Esophagus muscularis mucosa (tissue), 4 donors: Measurements from ENCODE around the gene UBE2L3. TPM values are rescaled to one million over a fixed set of nuclear protein-coding genes. Genes with fewer than 3 reads are reported as not detected.
A peak's percentile ranks its signal among the peaks of the same experiment; 100 is the strongest.
"Not testable (repeated sequence)": the region's sequence is repeated elsewhere in the genome, so short reads cannot be mapped to it uniquely, and the experiment has no call there.

Experiments used
- DNase-seq: peaks from one replicate; pipeline ENCODE4 v3.0.0-alpha.2; 2017; ENCODE audit errors: extremely low spot score
- H3K27ac ChIP-seq, 4 donors: fragments of 200-600 bp; sonication (generic); replicated peaks in 1 of 4; 1 replicate in 3 of 4; 2 replicates in 1 of 4; pipeline ENCODE4 v1.5.1; 2016 to 2019; ENCODE audit warnings: mild to moderate bottlenecking in 1 of 4
- H3K27me3 ChIP-seq, 4 donors: fragments of 200-600 bp; sonication (generic); one replicate each; pipeline versions ENCODE4 v1.5.1 to v1.6.0; 2016 to 2019
- H3K36me3 ChIP-seq, 4 donors: fragments of 200-600 bp; sonication (generic); one replicate each; pipeline ENCODE4 v1.5.1; 2016 to 2019
- H3K4me1 ChIP-seq, 4 donors: fragments of 200-600 bp; sonication (generic); one replicate each; pipeline ENCODE4 v1.5.1; 2016 to 2019
- H3K4me3 ChIP-seq, 4 donors: fragments of 200-600 bp; sonication (generic); 1 replicate in 2 of 4; 2 replicates in 2 of 4; pipeline ENCODE4 v1.5.1; 2016 to 2019; ENCODE audit warnings: mild to moderate bottlenecking in 4 of 4, moderate library complexity in 1 of 4
- H3K9me3 ChIP-seq, 4 donors: fragments of 200-600 bp; sonication (generic); 1 replicate in 3 of 4; 2 replicates in 1 of 4; pipeline ENCODE4 v1.5.1; 2016 to 2019
- EP300 ChIP-seq: sonication (generic); formaldehyde crosslinking; IDR thresholded peaks from one replicate; pipeline ENCODE4 v1.6.1; 2017; ENCODE audit warnings: antibody characterized with exemption
- POLR2A ChIP-seq: fragments of 450-650 bp; IDR thresholded peaks from one replicate; pipeline ENCODE4 v1.6.1; 2017; ENCODE audit warnings: antibody characterized with exemption, moderate library complexity, mild to moderate bottlenecking, low read depth
- POLR2AphosphoS5 ChIP-seq, 2 donors: sonication (generic); formaldehyde crosslinking; IDR thresholded peaks; one replicate each; pipeline ENCODE4 v1.6.1; 2017; ENCODE audit warnings: antibody characterized with exemption in 2 of 2
- WGBS: methylation state at CpG from one replicate; pipeline ENCODE4 v1.1.5; 2018; 5-methylcytosine and 5-hydroxymethylcytosine counted together
- intact Hi-C: fragments of 100-400 bp; cut with DNase I; formaldehyde crosslinking; loops from one replicate; pipeline ENCODE4 v1.15.1; 2023
- total RNA-seq, 4 donors: library from RNA; depleted of rRNA; stranded (reverse); fragments of >200 nt; gene quantifications; one replicate each; pipeline versions ENCODE4 v1.1.0 to v1.2.1, GENCODE V29; 2016
- TF ChIP-seq, protein P1 (sequence below), 3 experiments: fragments of 200-600 bp in 2 of 3; fragments of 450-650 bp in 1 of 3; sonication (generic) in 2 of 3; IDR thresholded peaks; one replicate each; pipeline ENCODE4 v1.5.1; 2017 to 2019; ENCODE audit warnings: antibody characterized with exemption in 3 of 3, mild to moderate bottlenecking in 2 of 3, moderate library complexity in 1 of 3

The UBE2L3 gene
- total RNA-seq, 4 donors from 2014 or later = 47.3 to 84.7 (median 65.2) TPM

GRCh38 chr22:21641417-21641788 is 73.9 kb downstream of the UBE2L3 start:
- WGBS = 5% methylated on average over 9 of the region's 9 CpGs
- no peaks in the 10 kb centered on the region for H3K27me3 ChIP-seq
- no peaks in the 10 kb centered on the region for H3K9me3 ChIP-seq
- DNase-seq = no peak
- peaks cover 16 to 30% (median 25%) of the 10 kb centered on the region in 4 donors for H3K4me1 ChIP-seq
- peaks cover 0 to 21% (median 10%) of the 10 kb centered on the region in 4 donors for H3K36me3 ChIP-seq
- peak overlapping the region; percentile 73 to 84 (median 75) for H3K4me3 ChIP-seq
- intact Hi-C loops = no loop called here
- TF ChIP-seq POLR2AphosphoS5 (IDR thresholded peaks at IDR 0.05) (no peak), EP300 (no peak), POLR2A (no peak)
- TF ChIP-seq, protein P1, sequence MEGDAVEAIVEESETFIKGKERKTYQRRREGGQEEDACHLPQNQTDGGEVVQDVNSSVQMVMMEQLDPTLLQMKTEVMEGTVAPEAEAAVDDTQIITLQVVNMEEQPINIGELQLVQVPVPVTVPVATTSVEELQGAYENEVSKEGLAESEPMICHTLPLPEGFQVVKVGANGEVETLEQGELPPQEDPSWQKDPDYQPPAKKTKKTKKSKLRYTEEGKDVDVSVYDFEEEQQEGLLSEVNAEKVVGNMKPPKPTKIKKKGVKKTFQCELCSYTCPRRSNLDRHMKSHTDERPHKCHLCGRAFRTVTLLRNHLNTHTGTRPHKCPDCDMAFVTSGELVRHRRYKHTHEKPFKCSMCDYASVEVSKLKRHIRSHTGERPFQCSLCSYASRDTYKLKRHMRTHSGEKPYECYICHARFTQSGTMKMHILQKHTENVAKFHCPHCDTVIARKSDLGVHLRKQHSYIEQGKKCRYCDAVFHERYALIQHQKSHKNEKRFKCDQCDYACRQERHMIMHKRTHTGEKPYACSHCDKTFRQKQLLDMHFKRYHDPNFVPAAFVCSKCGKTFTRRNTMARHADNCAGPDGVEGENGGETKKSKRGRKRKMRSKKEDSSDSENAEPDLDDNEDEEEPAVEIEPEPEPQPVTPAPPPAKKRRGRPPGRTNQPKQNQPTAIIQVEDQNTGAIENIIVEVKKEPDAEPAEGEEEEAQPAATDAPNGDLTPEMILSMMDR (IDR thresholded peaks at IDR 0.05) = peak; percentile 21 to 50 (median 45)
- peak overlapping the region; percentile 14 to 83 (median 66) for H3K27ac ChIP-seq

GRCh38 chr22:21641789-21642583 is 74.5 kb downstream of the UBE2L3 start, which contains the start of gene SDF2L1:
Gene SDF2L1 (plus strand): TSS chr22:21642302. CDS start chr22:21642337, 35 bp downstream.
- peaks cover 20 to 36% (median 30%) of the 10 kb centered on the region in 4 donors for H3K4me1 ChIP-seq
- DNase-seq = peak; percentile 100
- H3K27ac ChIP-seq = peak within 1 kb of the TSS; percentile 59 to 84 (median 80)
- H3K36me3 ChIP-seq = peaks cover 0 to 23% (median 10%) of the 10 kb centered on the region in 4 donors
- no peaks in the 10 kb centered on the region for H3K27me3 ChIP-seq
- WGBS = 1% methylated on average over 29 of the region's 76 CpGs
- H3K9me3 ChIP-seq = no peaks in the 10 kb centered on the region
- intact Hi-C loops = no loop called here
- H3K4me3 ChIP-seq = peak within 1 kb of the TSS; percentile 73 to 84 (median 75)
- TF ChIP-seq POLR2A = no peak
- peak; percentile 79 to 83 for TF ChIP-seq POLR2AphosphoS5 (IDR thresholded peaks at IDR 0.05)
- TF ChIP-seq, protein P1 (IDR thresholded peaks at IDR 0.05) = peak; percentile 15 to 37 (median 20)

DNA sequence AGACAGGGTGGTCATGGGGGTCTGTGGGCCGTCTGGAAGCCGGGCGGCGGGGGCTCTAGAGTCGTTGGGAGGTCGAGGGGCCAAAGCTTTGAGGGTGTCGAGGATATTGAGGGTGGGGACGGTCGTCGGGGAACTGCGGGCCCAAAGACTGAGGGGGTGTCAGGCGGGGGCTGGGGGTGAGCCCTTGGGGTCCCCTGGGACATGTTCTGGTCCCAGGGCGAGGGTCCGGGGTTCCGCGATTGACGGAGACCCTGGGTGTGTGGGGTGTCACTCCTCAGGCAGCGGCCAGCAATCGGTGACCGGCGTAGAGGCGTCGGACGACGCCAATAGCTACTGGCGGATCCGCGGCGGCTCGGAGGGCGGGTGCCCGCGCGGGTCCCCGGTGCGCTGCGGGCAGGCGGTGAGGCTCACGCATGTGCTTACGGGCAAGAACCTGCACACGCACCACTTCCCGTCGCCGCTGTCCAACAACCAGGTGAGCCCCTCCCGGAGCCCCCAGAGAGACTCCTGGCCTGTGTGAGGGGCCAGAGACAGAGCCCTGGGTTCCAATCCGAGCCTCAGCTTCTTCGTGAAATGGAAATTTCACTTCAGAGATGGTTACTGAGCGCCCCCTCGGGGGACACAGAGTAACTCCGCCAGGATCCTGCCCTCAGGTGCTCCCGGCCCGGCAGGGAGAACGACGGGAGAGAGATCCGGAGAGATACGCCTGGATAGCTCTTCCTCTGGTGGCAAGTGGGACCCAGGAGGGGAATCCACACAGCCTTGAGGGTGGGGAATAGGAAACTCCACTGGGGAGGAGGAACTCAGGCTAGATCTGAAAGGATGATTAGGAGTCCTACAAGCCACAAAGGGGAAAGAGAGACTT is 75.3 kb downstream of the UBE2L3 start:
- Histone ChIP-seq H3K27me3 (no peaks in the 10 kb centered on the region), H3K9me3 (no peaks in the 10 kb centered on the region), H3K4me1 (peaks cover 20 to 36% (median 31%) of the 10 kb centered on the region in 4 donors), H3K27ac (peak overlapping the region; percentile 46 to 84 (median 80)), H3K36me3 (peaks cover 0 to 28% (median 10%) of the 10 kb centered on the region in 4 donors), H3K4me3 (peak overlapping the region; percentile 73 to 84 (median 75))
- 1% methylated on average over 28 of the region's 56 CpGs for WGBS
- TF ChIP-seq POLR2A = no peak
- TF ChIP-seq, protein P1 (IDR thresholded peaks at IDR 0.05) = peak; percentile 26 to 48 (median 27)
- no peak for TF ChIP-seq POLR2AphosphoS5 (IDR thresholded peaks at IDR 0.05)
- intact Hi-C loops = no loop called here
- DNase-seq = no peak

GRCh38 chr22:21643533-21644357 is 76.2 kb downstream of the UBE2L3 start:
- no peak for DNase-seq
- Histone ChIP-seq H3K27ac (no peak overlapping the region), H3K4me1 (peaks cover 20 to 36% (median 31%) of the 10 kb centered on the region in 4 donors), H3K4me3 (peak overlapping the region in 1 of 4 donors; percentile 84), H3K27me3 (no peaks in the 10 kb centered on the region), H3K9me3 (no peaks in the 10 kb centered on the region), H3K36me3 (peaks cover 0 to 35% (median 10%) of the 10 kb centered on the region in 4 donors)
- intact Hi-C loops = no loop called here
- TF ChIP-seq POLR2AphosphoS5 (IDR thresholded peaks at IDR 0.05) (no peak), POLR2A (no peak)
- TF ChIP-seq, protein P1 (IDR thresholded peaks at IDR 0.05) = no peak
- WGBS = 90% methylated on average over 16 of the region's 22 CpGs

DNA sequence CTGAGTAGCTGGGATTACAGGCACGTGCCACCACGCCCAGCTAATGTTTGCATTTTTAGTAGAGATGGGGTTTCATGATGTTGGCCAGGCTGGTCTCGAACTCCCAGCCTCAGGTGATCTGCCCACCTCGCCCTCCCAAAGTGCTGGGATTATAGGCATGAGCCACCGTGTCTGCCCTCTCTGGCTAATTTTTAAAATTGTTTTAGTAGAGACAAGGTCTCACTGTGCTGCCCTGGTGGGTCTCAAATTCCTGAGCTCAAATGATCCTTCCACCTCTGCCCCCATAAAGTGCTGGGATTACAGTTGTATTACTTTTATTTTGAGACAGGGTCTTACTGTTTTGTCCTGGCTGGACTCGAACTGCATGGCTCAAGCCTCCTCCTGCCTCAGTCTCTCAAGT is 78.0 kb downstream of the UBE2L3 start:
- peaks cover 20 to 36% (median 31%) of the 10 kb centered on the region in 4 donors for H3K4me1 ChIP-seq
- peaks cover 0 to 42% (median 13%) of the 10 kb centered on the region in 4 donors for H3K36me3 ChIP-seq
- DNase-seq, H3K9me3 ChIP-seq, H3K4me3 ChIP-seq, H3K27ac ChIP-seq, intact Hi-C loops, H3K27me3 ChIP-seq: not testable (repeated sequence)
- 91% methylated on average over 6 of the region's 6 CpGs for WGBS
